SK-N-MC (cell line): ENCODE results near the gene HINFP.
A peak's percentile ranks its signal among the peaks of the same experiment; 100 is the strongest.

Experiments
- DNase-seq: peaks from one replicate; pipeline ENCODE4 v3.0.0-alpha.2; 2011; ENCODE audit warnings: low read depth, low spot score
- H3K27ac ChIP-seq: fragments of 200-600 bp; sonication (generic); 2 replicates; pipeline ENCODE4 v1.5.1; 2016; ENCODE audit warnings: mixed run types
- H3K36me3 ChIP-seq: fragments of 200-600 bp; sonication (generic); 2 replicates; pipeline ENCODE4 v1.6.1; 2017; ENCODE audit warnings: antibody characterized with exemption, low read length, mixed read lengths; ENCODE audit not compliant: insufficient read depth
- H3K4me3 ChIP-seq: fragments of 200-600 bp; sonication (generic); 2 replicates; pipeline ENCODE4 v1.5.1; 2016
- H3K9ac ChIP-seq: fragments of 200-600 bp; sonication (generic); 2 replicates; pipeline ENCODE4 v1.8.0; 2017; ENCODE audit warnings: mixed run types, mixed read lengths; ENCODE audit not compliant: insufficient read length
- H3K9me3 ChIP-seq: fragments of 200-600 bp; sonication (generic); 2 replicates; pipeline ENCODE4 v1.6.1; 2017; ENCODE audit warnings: low read depth, mild to moderate bottlenecking, antibody characterized with exemption, low read length, moderate library complexity, mixed read lengths
- EZH2 ChIP-seq: fragments of 200-600 bp; sonication (generic); IDR thresholded peaks from one replicate; pipeline ENCODE4 v1.6.1; 2017; ENCODE audit warnings: antibody characterized with exemption
- FOXP2 ChIP-seq: optimal IDR thresholded peaks from 2 replicates; pipeline ENCODE3; 2011; ENCODE audit warnings: mild to moderate bottlenecking, moderate library complexity; ENCODE audit not compliant: insufficient read depth; ENCODE audit errors: extremely low read length, control extremely low read depth
- POLR2AphosphoS5 ChIP-seq: IDR thresholded peaks from 2 replicates; pipeline ENCODE4 v1.6.1; 2012; ENCODE audit warnings: mild to moderate bottlenecking, low read depth, low read length, borderline replicate concordance

The HINFP gene

GRCh38 chr11:119121008-119121810 is at the start of gene HINFP:
Gene HINFP, plus strand, starts transcription at chr11:119121580. Its CDS starts 5,365 bp downstream, at chr11:119126945.
- Histone ChIP-seq H3K36me3 (peaks cover 14% of the 10 kb centered on the region; the same call in 1 of the 2 replicates), H3K9ac (peak within 1 kb of the TSS; percentile 91), H3K9me3 (no peaks in the 10 kb centered on the region), H3K4me3 (peak within 1 kb of the TSS; percentile 89), H3K27ac (peak within 1 kb of the TSS; percentile 66)
- DNase-seq = peak; percentile 89
- TF ChIP-seq EZH2 (no peak), FOXP2 (peak; percentile 64), POLR2AphosphoS5 (peak; percentile 80)

DNA sequence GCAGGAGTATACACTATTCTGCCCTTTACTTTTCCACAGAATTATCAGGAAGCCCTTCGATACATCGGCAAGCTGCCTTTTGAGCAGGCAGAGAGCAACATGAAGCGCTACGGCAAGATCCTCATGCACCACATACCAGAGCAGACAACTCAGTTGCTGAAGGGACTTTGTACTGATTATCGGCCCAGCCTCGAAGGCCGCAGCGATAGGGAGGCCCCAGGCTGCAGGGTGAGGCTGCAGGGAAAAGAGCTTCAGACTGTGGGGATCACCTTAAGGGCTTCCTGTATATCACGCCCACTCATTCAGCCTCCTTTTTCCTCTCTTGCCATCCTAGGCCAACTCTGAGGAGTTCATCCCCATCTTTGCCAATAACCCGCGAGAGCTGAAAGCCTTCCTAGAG is 43.5 kb upstream of the HINFP start:
- H3K4me3 ChIP-seq = no peak overlapping the region
- DNase-seq = no peak
- H3K36me3 ChIP-seq = peaks cover 58% of the 10 kb centered on the region
- H3K9ac ChIP-seq = no peak overlapping the region
- TF ChIP-seq EZH2 (no peak), POLR2AphosphoS5 (no peak), FOXP2 (no peak)
- H3K27ac ChIP-seq = no peak overlapping the region
- no peaks in the 10 kb centered on the region for H3K9me3 ChIP-seq

- Histone ChIP-seq H3K9me3 (no peaks in the 10 kb centered on the region), H3K9ac (no peak overlapping the region), H3K4me3 (no peak overlapping the region), H3K36me3 (peaks cover 48% of the 10 kb centered on the region), H3K27ac (no peak overlapping the region)
- no peak for DNase-seq
- no peak for TF ChIP-seq EZH2
- TF ChIP-seq FOXP2 = no peak
- no peak for TF ChIP-seq POLR2AphosphoS5
Measured at GRCh38 chr11:119078675-119079420, 42.5 kb upstream of the HINFP start.

DNA sequence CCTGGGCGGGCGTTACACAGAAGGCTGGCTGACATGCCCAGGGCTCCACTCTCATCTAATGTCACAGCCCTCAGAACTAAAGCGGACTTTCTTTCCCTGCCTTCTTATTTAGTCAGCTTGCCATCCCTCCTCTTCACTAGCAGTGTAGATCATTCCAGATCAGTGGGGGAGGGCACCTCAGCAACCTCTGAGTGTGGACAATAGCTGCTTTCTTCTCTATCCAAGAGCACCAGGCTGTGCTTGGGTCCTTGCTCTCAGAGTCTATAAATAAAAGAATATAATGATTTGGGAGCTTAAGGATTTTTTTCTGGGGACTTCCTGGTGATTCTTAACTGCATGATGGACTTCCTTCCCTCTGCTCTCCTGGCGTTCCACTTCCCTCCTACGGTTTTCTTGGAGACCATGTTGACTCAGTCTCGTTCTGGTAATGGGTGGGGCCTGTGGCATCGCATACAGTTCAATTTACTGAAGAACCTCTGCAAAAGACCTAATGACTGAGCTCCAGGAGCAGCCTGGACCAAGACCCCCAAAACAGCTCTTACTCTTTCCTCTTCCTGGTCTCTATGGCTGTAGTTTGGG is 39.6 kb upstream of the HINFP start:
- Histone ChIP-seq H3K36me3 (peaks cover 41% of the 10 kb centered on the region; the same call in 1 of the 2 replicates), H3K27ac (no peak overlapping the region), H3K9me3 (no peaks in the 10 kb centered on the region), H3K9ac (no peak overlapping the region), H3K4me3 (no peak overlapping the region)
- DNase-seq = no peak
- TF ChIP-seq FOXP2 (no peak), EZH2 (no peak), POLR2AphosphoS5 (no peak)

GRCh38 chr11:119084663-119085436 is 36.5 kb upstream of the HINFP start, which contains the start of gene HMBS:
Gene HMBS, plus strand, starts transcription at chr11:119084881. Its CDS starts 153 bp downstream, at chr11:119085034.
- Histone ChIP-seq H3K36me3 (peaks cover 12% of the 10 kb centered on the region; the same call in 1 of the 2 replicates), H3K27ac (peak within 1 kb of the TSS; percentile 87), H3K9ac (peak within 1 kb of the TSS; percentile 88), H3K9me3 (no peaks in the 10 kb centered on the region), H3K4me3 (peak within 1 kb of the TSS; percentile 93)
- TF ChIP-seq FOXP2 (peak; percentile 44), POLR2AphosphoS5 (peak; percentile 96), EZH2 (no peak)
- no peak for DNase-seq

- no peak overlapping the region for H3K27ac ChIP-seq
- no peaks in the 10 kb centered on the region for H3K9me3 ChIP-seq
- H3K4me3 ChIP-seq = peak overlapping the region; percentile 93
- peak overlapping the region; percentile 88 for H3K9ac ChIP-seq
- no peak for DNase-seq
- TF ChIP-seq FOXP2 (no peak), EZH2 (no peak), POLR2AphosphoS5 (no peak)
- H3K36me3 ChIP-seq = peaks cover 12% of the 10 kb centered on the region; the same call in 1 of the 2 replicates
Measured at GRCh38 chr11:119085437-119085847, 35.9 kb upstream of the HINFP start.

GRCh38 chr11:119087123-119087522 is 34.3 kb upstream of the HINFP start:
- Histone ChIP-seq H3K27ac (no peak overlapping the region), H3K9ac (no peak overlapping the region), H3K36me3 (peaks cover 6% of the 10 kb centered on the region), H3K9me3 (no peaks in the 10 kb centered on the region), H3K4me3 (no peak overlapping the region)
- no peak for DNase-seq
- TF ChIP-seq EZH2 = no peak
- no peak for TF ChIP-seq POLR2AphosphoS5
- TF ChIP-seq FOXP2 = no peak
